GM12801 (cell line): ENCODE data around the gene TMEM237.

ENCODE experiments used
- CTCF ChIP-seq: IDR thresholded peaks from one replicate; pipeline ENCODE4 v1.5.1; 2011; ENCODE audit warnings: control low read depth; ENCODE audit not compliant: insufficient read length; ENCODE audit errors: extremely low read depth

TMEM237 gene

DNA sequence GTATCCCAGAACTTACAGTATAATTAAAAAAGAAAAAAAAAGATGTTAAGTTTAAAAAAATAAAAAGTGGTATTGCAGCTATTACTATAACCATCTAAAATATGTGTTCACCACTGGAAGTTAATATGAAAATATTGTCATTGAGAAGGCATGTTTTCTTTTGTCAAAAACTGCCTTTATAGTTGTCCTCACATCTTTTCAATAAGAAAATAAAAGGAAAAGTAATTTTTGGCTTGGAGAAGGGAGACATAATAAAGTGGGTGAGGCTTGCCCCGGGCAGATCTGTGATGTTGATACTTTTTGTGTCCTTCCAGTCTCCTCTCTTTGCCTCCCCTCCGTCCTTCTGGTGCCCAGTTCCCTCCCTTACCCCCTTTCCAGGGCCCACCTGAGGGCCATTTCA, 30.2 kb upstream of the TMEM237 start:
- no peak for TF ChIP-seq CTCF

GRCh38 chr2:201669865-201670264, 26.6 kb upstream of the TMEM237 start:
- no peak for TF ChIP-seq CTCF

GRCh38 chr2:201668402-201668910, 25.2 kb upstream of the TMEM237 start:
- TF ChIP-seq CTCF = no peak

DNA sequence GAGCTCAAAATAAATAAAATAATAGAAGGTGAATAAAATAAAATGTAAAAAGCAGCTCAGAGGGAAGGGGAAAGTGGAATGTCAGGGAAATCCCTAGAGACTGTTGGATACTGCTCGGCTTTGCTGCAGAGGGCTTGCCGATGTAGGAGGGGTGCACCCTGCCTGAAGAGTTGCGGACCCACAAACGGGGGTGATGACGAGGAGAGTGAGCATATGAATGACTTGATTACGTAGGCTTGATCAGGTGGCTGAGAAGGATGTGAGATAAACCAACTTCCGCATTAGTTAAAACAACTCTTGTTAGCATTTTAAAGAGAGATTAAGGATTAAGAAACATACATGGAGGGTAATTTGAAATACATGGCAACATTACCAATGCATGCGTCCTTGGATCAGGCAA, 21.0 kb upstream of the TMEM237 start:
- TF ChIP-seq CTCF = no peak

DNA sequence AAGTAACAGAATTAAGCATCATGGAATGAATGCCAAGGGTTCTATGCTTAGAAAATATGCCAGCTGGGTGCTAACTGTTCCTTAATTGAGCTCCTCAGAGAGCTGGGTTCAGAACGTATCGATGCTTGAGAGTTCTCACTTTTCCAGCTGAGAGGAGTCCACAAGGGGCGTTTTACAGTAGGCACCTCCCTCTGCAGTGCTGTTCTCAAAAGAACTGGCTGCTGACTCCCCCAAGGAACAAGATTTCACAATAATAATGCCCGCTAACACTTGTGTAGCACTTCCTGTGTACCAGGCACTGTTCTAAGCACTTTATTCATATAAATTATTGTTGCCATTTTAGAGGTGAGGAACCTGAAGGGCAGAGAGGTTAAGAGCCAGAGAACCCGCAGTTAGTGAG, 18.1 kb upstream of the TMEM237 start:
- no peak for TF ChIP-seq CTCF

DNA sequence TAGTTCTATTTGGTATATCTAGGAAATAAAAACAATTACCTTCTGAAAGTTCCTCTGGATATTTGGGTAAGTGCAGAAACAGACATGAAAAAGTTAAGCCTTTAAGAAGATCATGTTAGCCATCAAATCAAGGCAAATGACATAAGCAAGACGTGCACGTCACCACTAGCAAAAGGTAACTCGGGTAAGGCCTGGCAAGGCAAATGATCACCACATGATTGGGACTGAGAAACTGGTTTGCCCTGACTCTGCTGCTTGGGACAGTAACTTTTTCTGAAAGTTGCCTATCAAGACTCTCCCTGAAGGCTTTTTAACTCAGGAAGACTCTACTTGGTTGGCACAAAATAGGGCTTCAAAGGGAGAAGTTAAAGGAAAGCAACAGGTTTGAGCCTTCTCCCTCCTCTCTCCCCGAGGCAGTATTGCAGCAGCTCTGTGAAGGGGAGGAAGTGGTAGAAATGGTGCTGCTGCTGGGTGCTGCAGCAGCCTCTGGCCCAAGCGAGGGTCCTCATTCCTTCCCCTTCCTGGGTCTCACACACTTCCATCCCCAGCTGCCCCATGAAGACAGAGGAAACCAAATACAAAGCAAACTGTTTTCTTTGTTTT, 17.1 kb upstream of the TMEM237 start:
- TF ChIP-seq CTCF = no peak

GRCh38 chr2:201656740-201657139, 13.4 kb upstream of the TMEM237 start:
- TF ChIP-seq CTCF = no peak
